Astrocyte of the spinal cord (primary cell): ENCODE measurements around the gene ANXA8.
A peak's percentile ranks its signal among the peaks of the same experiment; 100 is the strongest.

ENCODE experiments used
- DNase-seq: peaks from one replicate; pipeline ENCODE4 v3.0.0; 2011; ENCODE audit warnings: low read depth, low spot score
- H3K4me3 ChIP-seq: 2 replicates; pipeline ENCODE4 v1.5.1; 2011; ENCODE audit warnings: low read depth, mild to moderate bottlenecking, low read length, moderate library complexity
- CTCF ChIP-seq: IDR thresholded peaks from 2 replicates; pipeline ENCODE4 v1.5.1; 2012; ENCODE audit warnings: low read depth, mild to moderate bottlenecking, low read length, inconsistent platforms
- in situ Hi-C: cut with HindIII; loops from 2 replicates; pipeline ENCODE4 v1.10.0; 2017; ENCODE audit warnings: low sequenced_read_pairs

ANXA8 gene

GRCh38 chr10:47442351-47442750, 41.6 kb downstream of the ANXA8 start:
- DNase-seq, result no peak
- TF ChIP-seq CTCF, result no peak
- H3K4me3 ChIP-seq, result no peak overlapping the region
- in situ Hi-C loops, result no loop called here

GRCh38 chr10:47441938-47442337, 42.0 kb downstream of the ANXA8 start:
- no peak for TF ChIP-seq CTCF
- DNase-seq, result no peak
- in situ Hi-C loops, result no loop called here
- H3K4me3 ChIP-seq, result no peak overlapping the region

- in situ Hi-C loops, result no loop called here
- TF ChIP-seq CTCF, result no peak
- H3K4me3 ChIP-seq, result no peak overlapping the region
- no peak for DNase-seq
Observed at GRCh38 chr10:47440207-47440606, 43.7 kb downstream of the ANXA8 start.

GRCh38 chr10:47438857-47439474, 44.9 kb downstream of the ANXA8 start:
- DNase-seq, result peak; percentile 74
- in situ Hi-C loops, result no loop called here
- H3K4me3 ChIP-seq, result no peak overlapping the region
- peak; percentile 82 for TF ChIP-seq CTCF

DNA sequence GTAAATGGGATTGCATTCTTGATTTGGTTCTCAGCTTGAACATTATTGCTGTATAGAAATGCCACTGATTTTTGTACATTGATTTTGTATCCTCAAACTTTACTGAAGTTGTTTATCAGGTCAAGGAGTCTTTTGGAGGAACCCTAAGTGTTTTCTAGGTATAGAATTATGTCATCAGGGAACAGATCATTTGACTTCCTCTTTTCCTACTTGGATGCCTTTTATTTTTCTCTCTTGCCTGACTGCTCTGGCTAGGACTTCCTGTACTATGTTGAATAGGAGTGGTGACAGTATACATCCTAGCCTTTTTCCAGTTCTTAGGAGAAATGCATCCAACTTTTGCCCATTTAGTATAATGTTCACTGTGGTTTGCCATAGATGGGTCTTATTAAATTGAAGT, 48.8 kb downstream of the ANXA8 start:
- no peak for TF ChIP-seq CTCF
- H3K4me3 ChIP-seq, result no peak overlapping the region
- no peak for DNase-seq
- in situ Hi-C loops, result no loop called here

DNA sequence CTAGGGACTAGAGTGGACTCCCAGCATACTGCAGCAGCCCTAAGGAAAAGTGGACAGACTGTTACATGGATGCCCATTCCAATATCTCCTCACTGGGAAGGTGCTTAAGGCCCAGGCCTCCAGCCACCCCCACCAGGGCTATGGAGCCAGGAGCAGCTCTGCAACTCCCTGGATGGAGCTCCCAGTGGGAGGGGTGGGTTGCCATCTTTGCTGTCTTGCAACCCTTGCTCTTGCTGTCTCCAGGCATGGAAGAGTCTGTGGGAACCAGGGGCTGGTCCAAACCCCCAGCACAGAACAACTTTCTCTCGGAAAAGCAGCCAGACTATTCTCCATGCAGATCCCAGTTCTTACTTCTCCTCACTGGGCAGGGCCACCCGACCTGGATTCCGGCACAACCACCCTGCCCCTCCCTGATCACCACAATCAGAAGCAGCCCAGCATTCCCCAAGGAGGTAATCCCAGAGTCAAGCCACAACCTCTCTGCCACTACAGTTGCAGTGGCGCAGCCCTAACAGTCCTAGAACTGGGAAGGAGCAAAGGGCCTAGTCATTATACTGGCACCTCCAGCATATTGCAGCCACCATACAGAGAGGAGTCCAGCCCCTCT, 58.0 kb downstream of the ANXA8 start:
- no peak for DNase-seq
- no peak overlapping the region for H3K4me3 ChIP-seq
- no peak for TF ChIP-seq CTCF
- in situ Hi-C loops, result no loop called here
